Naive B cell (primary cell): ENCODE data around the gene TOM1L2. TPM values are rescaled to one million over a fixed set of nuclear protein-coding genes. Genes with fewer than 3 reads are reported as not detected.
"Not testable (repeated sequence)": the region's sequence is repeated elsewhere in the genome, so short reads cannot be mapped to it uniquely, and the experiment has no call there.

Experiments used
- ATAC-seq, 2 donors: fragments of 150-1000 bp; cut with Tn5 transposase; 2 replicates each; pipeline ENCODE4 v1.10.0; 2021; ENCODE audit warnings: low read depth in 2 of 2, mild to moderate bottlenecking in 2 of 2, moderate library complexity in 2 of 2
- DNase-seq: peaks from one replicate; pipeline ENCODE4 v3.0.0; 2022
- H3K27ac Mint-ChIP-seq, 6 donors: one replicate each; pipeline ENCODE4 v1.8.0; 2020 to 2022; ENCODE audit warnings: mild to moderate bottlenecking in 6 of 6, mixed read lengths in 6 of 6, moderate library complexity in 5 of 6, inconsistent platforms in 2 of 6
- H3K27me3 Mint-ChIP-seq, 3 donors: one replicate each; pipeline ENCODE4 v1.8.0; 2021 to 2022; ENCODE audit warnings: mixed read lengths in 3 of 3, mild to moderate bottlenecking in 1 of 3
- H3K36me3 Mint-ChIP-seq, 2 donors: one replicate each; pipeline ENCODE4 v1.8.0; 2020 to 2022; ENCODE audit warnings: mixed read lengths in 2 of 2, inconsistent platforms in 1 of 2, mild to moderate bottlenecking in 1 of 2
- H3K4me1 Mint-ChIP-seq, 3 donors: one replicate each; pipeline ENCODE4 v1.8.0; 2020 to 2022; ENCODE audit warnings: mixed read lengths in 3 of 3, inconsistent platforms in 1 of 3, mild to moderate bottlenecking in 1 of 3, moderate library complexity in 1 of 3
- H3K4me3 Mint-ChIP-seq, 8 donors: one replicate each; pipeline ENCODE4 v1.8.0; 2020 to 2022; ENCODE audit warnings: mild to moderate bottlenecking in 8 of 8, mixed read lengths in 8 of 8, moderate library complexity in 8 of 8, inconsistent platforms in 2 of 8
- H3K9me3 Mint-ChIP-seq, 7 donors: one replicate each; pipeline ENCODE4 v1.8.0; 2020 to 2022; ENCODE audit warnings: mixed read lengths in 7 of 7, mild to moderate bottlenecking in 5 of 7, inconsistent platforms in 2 of 7, moderate library complexity in 1 of 7
- polyA plus RNA-seq, 6 donors: library from polyadenylated mRNA; unstranded; fragments of 300-500 nt; fragmentation: Illumina TruSeq; gene quantifications; one replicate each; pipeline ENCODE4 v1.2.3, GENCODE V29; 2021; ENCODE audit warnings: low read depth in 6 of 6

Gene TOM1L2
- polyA plus RNA-seq, 6 donors from 2014 or later = 2.5 to 7.0 (median 3.0) TPM

GRCh38 chr17:18006495-18007239 lies 34.5 kb upstream of the TOM1L2 start:
- Mint-ChIP-seq H3K4me3 (peak overlapping the region in 1 of 8 donors; percentile 4), H3K9me3 (no peaks in the 10 kb centered on the region), H3K4me1 (peaks cover 9 to 19% (median 10%) of the 10 kb centered on the region in 3 donors), H3K36me3 (peaks cover 5 to 18% of the 10 kb centered on the region in 2 donors), H3K27ac (peak overlapping the region in 1 of 6 donors; percentile 69), H3K27me3 (no peaks in the 10 kb centered on the region)
- ATAC-seq (no peak), DNase-seq (no peak)

DNA sequence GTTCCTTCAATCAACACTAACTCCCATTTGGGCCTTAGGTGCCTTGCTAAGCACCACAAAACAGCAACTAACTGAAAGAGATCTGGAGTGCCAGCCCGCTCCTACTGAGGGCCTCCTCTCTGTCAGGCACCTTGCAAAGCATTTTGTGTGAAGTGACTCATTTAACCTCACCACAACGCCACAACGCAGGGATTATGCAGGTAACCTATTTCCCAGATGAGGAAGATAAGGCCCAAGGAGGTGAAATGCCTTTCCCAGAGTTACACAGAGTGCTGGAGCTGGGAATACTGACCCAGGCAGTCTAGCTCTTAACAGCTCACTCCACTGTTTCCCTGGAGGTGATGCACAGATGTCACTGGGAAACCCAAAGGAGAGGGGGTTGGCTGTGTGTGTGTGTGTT lies 33.3 kb upstream of the TOM1L2 start:
- peaks cover 5 to 18% of the 10 kb centered on the region in 2 donors for H3K36me3 Mint-ChIP-seq

DNA sequence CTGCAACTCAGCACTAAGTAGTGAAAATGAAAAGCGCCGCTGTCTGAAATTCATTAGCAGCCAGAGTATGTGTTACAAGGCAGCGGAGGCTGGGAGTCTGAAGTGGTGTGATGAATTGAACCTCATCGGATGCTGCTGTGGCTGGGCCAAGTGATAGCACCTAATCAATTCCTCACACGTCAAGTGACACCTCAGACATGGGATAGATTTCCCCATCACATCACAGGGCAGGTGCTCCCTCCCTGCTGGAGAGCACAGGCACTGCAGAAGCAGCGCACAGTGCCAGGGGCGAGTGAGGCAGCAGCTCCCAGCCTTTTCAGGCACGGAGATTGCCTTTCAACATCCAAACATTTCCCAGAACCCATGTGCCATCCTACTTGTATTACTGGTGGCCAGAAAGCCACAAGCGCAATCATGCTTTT lies 32.7 kb upstream of the TOM1L2 start:
- Mint-ChIP-seq H3K27ac (peak overlapping the region in 1 of 6 donors; percentile 29), H3K27me3 (no peaks in the 10 kb centered on the region), H3K4me3 (peak overlapping the region in 1 of 8 donors; percentile 15), H3K9me3 (no peaks in the 10 kb centered on the region), H3K4me1 (peaks cover 9 to 20% (median 10%) of the 10 kb centered on the region in 3 donors), H3K36me3 (peaks cover 5 to 18% of the 10 kb centered on the region in 2 donors)
- no peak for DNase-seq
- ATAC-seq = no peak

More for the DNA sequence above, 33.3 kb upstream of the TOM1L2 start:
- no peaks in the 10 kb centered on the region for H3K27me3 Mint-ChIP-seq
- peak overlapping the region in 1 of 6 donors; percentile 82 for H3K27ac Mint-ChIP-seq
- ATAC-seq (no peak), DNase-seq (no peak)
- no peak overlapping the region for H3K4me3 Mint-ChIP-seq
- H3K9me3 Mint-ChIP-seq = no peaks in the 10 kb centered on the region
- H3K4me1 Mint-ChIP-seq = peaks cover 9 to 19% (median 10%) of the 10 kb centered on the region in 3 donors

GRCh38 chr17:18004345-18004744 lies 32.1 kb upstream of the TOM1L2 start:
- Mint-ChIP-seq H3K4me1 (peaks cover 9 to 22% (median 10%) of the 10 kb centered on the region in 3 donors), H3K27ac (no peak overlapping the region), H3K9me3 (no peaks in the 10 kb centered on the region), H3K36me3 (peaks cover 5 to 18% of the 10 kb centered on the region in 2 donors), H3K4me3 (no peak overlapping the region), H3K27me3 (no peaks in the 10 kb centered on the region)
- DNase-seq = no peak
- no peak for ATAC-seq

GRCh38 chr17:18002171-18002570 lies 30.0 kb upstream of the TOM1L2 start:
- no peak overlapping the region for H3K4me3 Mint-ChIP-seq
- H3K9me3 Mint-ChIP-seq = no peaks in the 10 kb centered on the region
- peak overlapping the region in 3 of 6 donors; percentile 1 to 86 (median 76) for H3K27ac Mint-ChIP-seq
- no peak for DNase-seq
- no peak for ATAC-seq
- peaks cover 5 to 9% of the 10 kb centered on the region in 2 donors for H3K36me3 Mint-ChIP-seq
- H3K27me3 Mint-ChIP-seq = no peaks in the 10 kb centered on the region
- H3K4me1 Mint-ChIP-seq = peaks cover 9 to 18% (median 10%) of the 10 kb centered on the region in 3 donors

- no peaks in the 10 kb centered on the region for H3K9me3 Mint-ChIP-seq
- peak overlapping the region in 1 of 6 donors; percentile 0 for H3K27ac Mint-ChIP-seq
Measured at GRCh38 chr17:18000030-18000408, 27.8 kb upstream of the TOM1L2 start.

DNA sequence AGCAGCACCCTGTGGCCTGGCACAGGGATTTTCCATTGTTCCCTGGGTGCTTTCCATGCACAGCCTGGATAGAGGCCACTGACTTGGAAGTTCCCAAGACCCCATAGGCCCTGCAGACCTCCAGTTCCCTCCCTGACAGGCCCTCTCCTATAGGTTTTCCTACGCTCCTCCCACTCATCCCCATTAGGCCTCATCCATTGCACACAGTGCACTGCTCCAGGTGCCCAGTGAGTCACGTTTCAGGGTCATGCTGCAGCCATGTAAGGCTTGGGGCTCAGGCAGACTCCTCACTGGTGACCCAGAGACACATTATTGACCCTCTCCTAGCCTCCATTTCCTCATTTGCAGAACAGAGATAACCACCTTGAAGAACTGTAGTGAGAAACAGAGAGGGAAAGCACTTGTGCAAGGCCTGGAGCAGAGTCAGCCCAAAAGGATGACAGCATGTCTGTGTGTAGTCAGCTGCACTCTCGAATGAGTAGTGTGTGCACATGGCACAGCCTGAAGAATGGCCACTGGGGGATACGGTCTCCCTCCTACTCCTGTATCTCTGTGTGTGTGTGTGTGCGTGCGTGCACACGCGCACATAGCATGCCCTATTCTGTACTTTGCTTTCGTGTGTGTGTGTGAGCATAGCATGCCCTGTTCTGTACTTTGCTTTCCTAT lies 27.3 kb upstream of the TOM1L2 start:
- H3K9me3 Mint-ChIP-seq = no peaks in the 10 kb centered on the region
- DNase-seq (no peak), ATAC-seq (no peak)
- H3K4me3 Mint-ChIP-seq = no peak overlapping the region
- H3K4me1 Mint-ChIP-seq = peaks cover 6 to 13% (median 10%) of the 10 kb centered on the region in 3 donors
- no peaks in the 10 kb centered on the region for H3K27me3 Mint-ChIP-seq
- no peak overlapping the region for H3K27ac Mint-ChIP-seq
- no peaks in the 10 kb centered on the region for H3K36me3 Mint-ChIP-seq

More at GRCh38 chr17:18000030-18000408, 27.8 kb upstream of the TOM1L2 start:
- Mint-ChIP-seq H3K36me3 (no peaks in the 10 kb centered on the region), H3K27me3 (no peaks in the 10 kb centered on the region), H3K4me1 (peaks cover 6 to 13% (median 10%) of the 10 kb centered on the region in 3 donors), H3K4me3 (no peak overlapping the region)
- ATAC-seq = no peak
- DNase-seq = no peak

DNA sequence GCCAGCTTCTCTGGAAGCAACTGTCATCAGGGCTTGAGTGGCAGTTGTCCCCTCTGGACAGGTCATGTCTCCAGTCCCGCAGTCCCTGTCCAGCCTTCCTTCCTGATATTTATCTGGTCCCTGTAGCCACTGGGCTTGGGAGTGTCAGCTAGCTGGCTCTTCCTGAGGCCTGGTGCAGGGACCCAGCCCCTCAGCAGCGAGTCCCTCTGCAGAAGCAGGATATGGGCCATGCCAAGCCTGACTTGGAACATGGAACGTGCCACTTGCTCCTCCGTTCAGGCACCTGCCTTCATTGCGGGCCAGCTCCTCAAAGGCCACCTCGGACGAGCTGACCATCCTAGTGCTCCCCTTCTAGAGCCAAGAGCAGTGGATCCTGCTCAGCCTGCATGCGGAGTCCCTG lies 26.7 kb upstream of the TOM1L2 start:
- no peak for DNase-seq
- no peak for ATAC-seq
- no peaks in the 10 kb centered on the region for H3K27me3 Mint-ChIP-seq
- H3K4me1 Mint-ChIP-seq = peaks cover 6 to 10% (median 9%) of the 10 kb centered on the region in 3 donors
- H3K9me3 Mint-ChIP-seq = no peaks in the 10 kb centered on the region
- H3K36me3 Mint-ChIP-seq = no peaks in the 10 kb centered on the region
- H3K4me3 Mint-ChIP-seq = no peak overlapping the region
- no peak overlapping the region for H3K27ac Mint-ChIP-seq

DNA sequence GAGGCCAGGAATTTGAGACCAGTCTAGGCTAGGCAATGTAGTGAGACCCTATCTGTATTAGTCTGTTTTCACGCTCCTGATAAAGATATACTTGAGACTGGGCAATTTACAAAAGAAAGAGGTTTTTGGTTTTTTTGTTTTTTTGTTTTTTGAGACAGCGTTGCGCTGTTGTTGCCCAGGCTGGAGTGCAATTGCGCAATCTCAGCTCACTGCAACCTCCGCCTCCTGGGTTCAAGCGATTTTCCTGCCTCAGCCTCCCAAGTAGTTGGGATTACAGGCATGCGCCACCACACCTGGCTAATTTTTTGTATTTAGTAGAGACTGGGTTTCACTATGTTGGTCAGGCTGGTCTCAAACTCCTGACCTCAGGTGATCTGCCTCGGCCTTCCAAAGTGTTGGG lies 23.7 kb upstream of the TOM1L2 start:
- H3K27ac Mint-ChIP-seq = peak overlapping the region in 1 of 6 donors; percentile 69
- not testable (repeated sequence) for H3K36me3 Mint-ChIP-seq, DNase-seq, H3K27me3 Mint-ChIP-seq, ATAC-seq, H3K4me3 Mint-ChIP-seq, H3K9me3 Mint-ChIP-seq, H3K4me1 Mint-ChIP-seq

- ATAC-seq (no peak), DNase-seq (no peak)
- Mint-ChIP-seq H3K4me3 (no peak overlapping the region), H3K36me3 (no peaks in the 10 kb centered on the region), H3K27ac (peak overlapping the region in 1 of 6 donors; percentile 38), H3K27me3 (no peaks in the 10 kb centered on the region), H3K4me1 (no peaks in the 10 kb centered on the region), H3K9me3 (no peaks in the 10 kb centered on the region)
Measured at GRCh38 chr17:17994271-17995069, 22.3 kb upstream of the TOM1L2 start.

- Mint-ChIP-seq H3K36me3 (no peaks in the 10 kb centered on the region), H3K9me3 (no peaks in the 10 kb centered on the region), H3K4me1 (no peaks in the 10 kb centered on the region), H3K27me3 (no peaks in the 10 kb centered on the region), H3K4me3 (no peak overlapping the region), H3K27ac (no peak overlapping the region)
- ATAC-seq = no peak
- DNase-seq = no peak
Measured at GRCh38 chr17:17993852-17994251, 21.7 kb upstream of the TOM1L2 start.

DNA sequence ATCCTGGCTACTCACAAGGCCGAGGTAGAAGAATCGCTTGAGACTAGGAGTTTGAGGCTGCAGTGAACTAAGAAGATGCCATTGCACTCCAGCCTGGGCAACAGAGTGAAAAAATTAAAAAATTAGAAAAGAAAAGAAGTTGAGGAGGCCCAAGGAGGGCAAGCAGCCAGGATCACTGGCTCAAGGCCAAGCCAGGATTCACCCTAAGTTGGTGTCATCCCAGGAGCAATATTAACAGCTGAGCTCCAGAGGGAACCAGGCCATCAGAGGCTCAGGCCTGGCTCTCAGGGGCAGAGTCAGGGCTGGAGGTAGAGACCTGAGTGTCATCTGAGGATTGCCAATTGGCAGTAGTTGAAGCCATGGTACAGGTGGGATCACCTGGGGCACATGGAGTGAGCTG lies 21.2 kb upstream of the TOM1L2 start:
- Mint-ChIP-seq H3K9me3 (no peaks in the 10 kb centered on the region), H3K4me1 (no peaks in the 10 kb centered on the region), H3K27me3 (no peaks in the 10 kb centered on the region), H3K27ac (peak overlapping the region in 1 of 6 donors; percentile 73), H3K36me3 (no peaks in the 10 kb centered on the region), H3K4me3 (peak overlapping the region in 1 of 8 donors; percentile 60)
- ATAC-seq = no peak
- DNase-seq = no peak

DNA sequence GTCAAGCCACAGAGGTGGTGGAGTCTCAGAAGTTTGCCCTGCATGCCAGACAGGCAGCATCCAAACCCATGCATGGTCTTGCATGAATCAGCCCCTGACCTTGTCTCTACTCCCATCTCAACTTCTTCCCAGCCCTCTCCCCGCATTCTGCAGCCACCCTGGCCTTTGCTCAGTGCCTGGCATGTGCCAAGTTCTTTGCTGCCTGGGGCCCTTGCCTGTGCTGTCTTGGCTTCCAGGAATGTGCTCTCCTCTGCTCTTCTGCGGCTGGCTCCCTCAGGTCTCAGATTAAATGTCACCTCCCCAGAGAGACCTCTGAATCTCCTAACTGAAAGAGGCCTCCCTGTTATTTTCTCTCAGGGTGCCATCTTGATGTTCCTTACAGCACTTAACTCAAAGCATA lies 18.1 kb upstream of the TOM1L2 start:
- DNase-seq = no peak
- Mint-ChIP-seq H3K9me3 (no peaks in the 10 kb centered on the region), H3K27ac (no peak overlapping the region), H3K36me3 (no peaks in the 10 kb centered on the region), H3K4me1 (no peaks in the 10 kb centered on the region), H3K4me3 (no peak overlapping the region), H3K27me3 (no peaks in the 10 kb centered on the region)
- no peak for ATAC-seq
